ENCODE measurements around the gene CDHR1.

- TF ChIP-seq EZH2 (IDR thresholded peaks at IDR 0.05; ENCODE audit: low read depth), result no peak
- TF ChIP-seq CTCF (conservative IDR thresholded peaks at IDR 0.05), result no peak
Observed at GRCh38 chr10:84156009-84156408, 38.3 kb upstream of the CDHR1 start.

Measured in PC-9 (cell line).